ENCODE data around the gene PDIK1L.

GRCh38 chr1:26067432-26067911 lies 44.2 kb upstream of the PDIK1L start, which contains the start of gene TRIM63:
- TF ChIP-seq CTCF (conservative IDR thresholded peaks at IDR 0.05): no peak
- no peak for TF ChIP-seq EZH2 (IDR thresholded peaks at IDR 0.05; ENCODE audit: low read depth)
